Stomach (tissue), 9 donors: ENCODE measurements around the gene UGGT2. TPM values are rescaled to one million over a fixed set of nuclear protein-coding genes. Genes with fewer than 3 reads are reported as not detected.
A peak's percentile ranks its signal among the peaks of the same experiment; 100 is the strongest.

Experiments
- DNase-seq, 2 donors: peaks; one replicate each; pipeline versions ENCODE4 v3.0.0 to v3.0.0-alpha.2; 2013 to 2019
- H3K27ac ChIP-seq, 5 donors: fragments of 200-600 bp in 4 of 5; sonication (generic) in 4 of 5; one replicate each; pipeline ENCODE4 v1.5.1; 2013 to 2019; ENCODE audit warnings: mild to moderate bottlenecking in 1 of 5, moderate library complexity in 1 of 5
- H3K27me3 ChIP-seq, 3 donors: fragments of 200-600 bp; sonication (generic); one replicate each; pipeline ENCODE4 v1.5.1; 2017 to 2019; ENCODE audit warnings: mixed run types in 1 of 3
- H3K36me3 ChIP-seq, 4 donors: fragments of 200-600 bp; sonication (generic); 1 replicate in 3 of 4; 2 replicates in 1 of 4; pipeline ENCODE4 v1.5.1; 2016 to 2019
- H3K4me1 ChIP-seq, 4 donors: fragments of 200-600 bp; sonication (generic); one replicate each; pipeline ENCODE4 v1.5.1; 2016 to 2019
- H3K4me3 ChIP-seq, 4 donors: fragments of 200-600 bp; sonication (generic) in 3 of 4; one replicate each; pipeline ENCODE4 v1.5.1; 2016 to 2019; ENCODE audit warnings: mild to moderate bottlenecking in 1 of 4
- H3K9me3 ChIP-seq, 4 donors: fragments of 200-600 bp; sonication (generic); one replicate each; pipeline ENCODE4 v1.5.1; 2016 to 2019
- EP300 ChIP-seq: sonication (generic); formaldehyde crosslinking; IDR thresholded peaks from one replicate; pipeline ENCODE4 v1.6.1; 2017; ENCODE audit warnings: antibody characterized with exemption
- POLR2A ChIP-seq, 4 donors: fragments of 450-650 bp; IDR thresholded peaks; one replicate each; pipeline ENCODE4 v1.6.1; 2016; ENCODE audit warnings: antibody characterized with exemption in 4 of 4, control low read depth in 2 of 4, mild to moderate bottlenecking in 1 of 4, moderate library complexity in 1 of 4
- POLR2AphosphoS5 ChIP-seq, 3 donors: sonication (generic); formaldehyde crosslinking; IDR thresholded peaks; one replicate each; pipeline ENCODE4 v1.6.1; 2016; ENCODE audit warnings: antibody characterized with exemption in 3 of 3
- WGBS, 5 donors: extraction: QIAGEN DNeasy Blood & Tissue Kit in 3 of 5; methylation state at CpG; one replicate each; pipeline versions ENCODE4 v1.1.5 to v1.1.7; 2013 to 2018; 5-methylcytosine and 5-hydroxymethylcytosine counted together
- intact Hi-C: fragments of 100-400 bp; cut with DNase I; formaldehyde crosslinking; loops from one replicate; pipeline ENCODE4 v1.15.1; 2023; ENCODE audit warnings: low total_unique reads
- polyA plus RNA-seq, 3 donors: library from polyadenylated mRNA; stranded (reverse); fragments of 200-250 nt; gene quantifications; one replicate each; pipeline ENCODE4 v1.2.3, GENCODE V29; 2013
- total RNA-seq, 5 donors: library from RNA; depleted of rRNA; stranded (reverse); fragments of >200 nt; gene quantifications; one replicate each; pipeline versions ENCODE4 v1.1.0 to v1.2.3, GENCODE V29; 2014 to 2016
- TF ChIP-seq, protein P1 (sequence below), 7 experiments: fragments of 450-650 bp in 4 of 7; fragments of 200-600 bp in 3 of 7; sonication (generic) in 3 of 7; IDR thresholded peaks; one replicate each; pipeline ENCODE4 v1.5.1; 2016 to 2019; ENCODE audit warnings: antibody characterized with exemption in 7 of 7, control low read depth in 2 of 7, mild to moderate bottlenecking in 1 of 7
- donor health status: healthy with polysubstance abuse.
- donor health status: Bipolar disorder and iron deficiency.
- donor health status: healthy.

The UGGT2 gene
- total and polyA plus RNA-seq, 8 donors: 2.1 to 140 (median 21.6) TPM

DNA sequence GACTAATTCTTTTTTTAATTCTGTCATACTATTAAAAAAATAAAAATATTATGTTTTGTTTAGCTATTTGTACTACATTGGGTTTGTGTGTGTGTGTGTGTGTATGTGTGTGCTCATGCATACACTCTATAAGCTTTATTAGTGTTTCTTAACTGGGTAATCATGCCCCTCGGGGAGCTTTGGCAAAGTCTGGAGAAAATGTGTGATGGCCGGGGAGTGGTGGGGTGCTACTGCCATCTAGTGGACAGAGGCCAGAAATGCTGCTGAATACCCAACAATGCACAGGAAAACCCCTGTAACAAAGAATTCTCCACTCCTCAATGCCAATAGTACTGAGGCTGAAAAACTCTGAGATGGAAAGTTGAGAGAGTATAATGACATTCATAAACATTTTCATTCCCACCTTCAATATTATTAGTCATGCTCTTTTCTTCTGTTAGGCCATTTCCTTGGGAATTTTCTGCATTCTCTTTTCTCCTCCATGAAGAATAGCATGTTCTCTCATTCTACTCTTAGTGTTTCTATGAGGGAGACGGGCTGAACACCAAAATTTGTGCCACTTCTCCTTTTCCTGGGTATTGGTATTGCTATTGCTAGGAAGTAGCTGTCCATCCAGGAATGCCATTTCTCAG, 219.0 kb downstream of the UGGT2 start:
- no peaks in the 10 kb centered on the region for H3K27me3 ChIP-seq
- no peak overlapping the region for H3K27ac ChIP-seq
- peaks cover 0 to 17% (median 8%) of the 10 kb centered on the region in 4 donors for H3K9me3 ChIP-seq
- DNase-seq: peak; percentile 65 to 88
- intact Hi-C loops: loop anchor here (10.0 kb wide), 1 partner anchor 299 kb away; no protein-coding TSS in a partner anchor
- WGBS, 5 donors: 24 to 30% (median 25%) methylated on average over 3 of the region's 3 CpGs
- peaks cover 0 to 11% (median 6%) of the 10 kb centered on the region in 4 donors for H3K4me1 ChIP-seq
- peaks cover 0 to 23% (median 4%) of the 10 kb centered on the region in 4 donors for H3K36me3 ChIP-seq
- H3K4me3 ChIP-seq: no peak overlapping the region
- TF ChIP-seq POLR2AphosphoS5 (IDR thresholded peaks at IDR 0.05): no peak
- TF ChIP-seq, protein P1, sequence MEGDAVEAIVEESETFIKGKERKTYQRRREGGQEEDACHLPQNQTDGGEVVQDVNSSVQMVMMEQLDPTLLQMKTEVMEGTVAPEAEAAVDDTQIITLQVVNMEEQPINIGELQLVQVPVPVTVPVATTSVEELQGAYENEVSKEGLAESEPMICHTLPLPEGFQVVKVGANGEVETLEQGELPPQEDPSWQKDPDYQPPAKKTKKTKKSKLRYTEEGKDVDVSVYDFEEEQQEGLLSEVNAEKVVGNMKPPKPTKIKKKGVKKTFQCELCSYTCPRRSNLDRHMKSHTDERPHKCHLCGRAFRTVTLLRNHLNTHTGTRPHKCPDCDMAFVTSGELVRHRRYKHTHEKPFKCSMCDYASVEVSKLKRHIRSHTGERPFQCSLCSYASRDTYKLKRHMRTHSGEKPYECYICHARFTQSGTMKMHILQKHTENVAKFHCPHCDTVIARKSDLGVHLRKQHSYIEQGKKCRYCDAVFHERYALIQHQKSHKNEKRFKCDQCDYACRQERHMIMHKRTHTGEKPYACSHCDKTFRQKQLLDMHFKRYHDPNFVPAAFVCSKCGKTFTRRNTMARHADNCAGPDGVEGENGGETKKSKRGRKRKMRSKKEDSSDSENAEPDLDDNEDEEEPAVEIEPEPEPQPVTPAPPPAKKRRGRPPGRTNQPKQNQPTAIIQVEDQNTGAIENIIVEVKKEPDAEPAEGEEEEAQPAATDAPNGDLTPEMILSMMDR (IDR thresholded peaks at IDR 0.05): peak in 5 of 7 experiments; percentile 67 to 91 (median 87)

GRCh38 chr13:95833719-95834118, 219.5 kb downstream of the UGGT2 start:
- 3 to 18% (median 9%) methylated on average over 1 of the region's 1 CpG for WGBS, 5 donors
- Histone ChIP-seq H3K36me3 (peaks cover 0 to 23% (median 4%) of the 10 kb centered on the region in 4 donors), H3K27me3 (no peaks in the 10 kb centered on the region), H3K9me3 (peaks cover 0 to 16% (median 5%) of the 10 kb centered on the region in 4 donors), H3K4me3 (no peak overlapping the region), H3K27ac (no peak overlapping the region), H3K4me1 (peaks cover 0 to 11% (median 6%) of the 10 kb centered on the region in 4 donors)
- TF ChIP-seq POLR2A (IDR thresholded peaks at IDR 0.05): no peak
- peak in 1 of 2 donors; percentile 5 for DNase-seq
- intact Hi-C loops: loop anchor here (10.0 kb wide), 1 partner anchor 299 kb away; no protein-coding TSS in a partner anchor

- intact Hi-C loops: loop anchor here (10.0 kb wide), 1 partner anchor 298 kb away; no protein-coding TSS in a partner anchor
- Histone ChIP-seq H3K4me3 (no peak overlapping the region), H3K36me3 (peaks cover 0 to 25% (median 4%) of the 10 kb centered on the region in 4 donors), H3K4me1 (peaks cover 0 to 11% (median 6%) of the 10 kb centered on the region in 4 donors), H3K27me3 (no peaks in the 10 kb centered on the region), H3K27ac (no peak overlapping the region), H3K9me3 (peaks cover 0 to 10% (median 2%) of the 10 kb centered on the region in 4 donors)
- no peak for TF ChIP-seq POLR2AphosphoS5 (IDR thresholded peaks at IDR 0.05)
- WGBS, 5 donors: 81 to 91% (median 87%) methylated on average over 1 of the region's 1 CpG
- no peak for DNase-seq
These were observed 220.1 kb downstream of the UGGT2 start for GRCh38 chr13:95833126-95833525.

GRCh38 chr13:95822303-95822702, 230.9 kb downstream of the UGGT2 start:
- TF ChIP-seq EP300 (no peak), POLR2A (IDR thresholded peaks at IDR 0.05) (no peak)
- TF ChIP-seq, protein P1 (IDR thresholded peaks at IDR 0.05): no peak
- intact Hi-C loops: no loop called here
- no peak overlapping the region for H3K27ac ChIP-seq
- no peak for DNase-seq
- H3K27me3 ChIP-seq: no peaks in the 10 kb centered on the region
- H3K4me1 ChIP-seq: no peaks in the 10 kb centered on the region
- 93 to 96% (median 94%) methylated on average over 5 of the region's 5 CpGs for WGBS, 5 donors
- H3K36me3 ChIP-seq: peaks cover 0 to 19% (median 15%) of the 10 kb centered on the region in 4 donors
- H3K4me3 ChIP-seq: no peak overlapping the region
- H3K9me3 ChIP-seq: no peaks in the 10 kb centered on the region

GRCh38 chr13:95814495-95814894, 238.7 kb downstream of the UGGT2 start:
- no peak for DNase-seq
- H3K27me3 ChIP-seq: no peaks in the 10 kb centered on the region
- H3K27ac ChIP-seq: no peak overlapping the region
- peaks cover 0 to 24% (median 17%) of the 10 kb centered on the region in 4 donors for H3K9me3 ChIP-seq
- WGBS, 5 donors: 85 to 97% (median 95%) methylated on average over 1 of the region's 1 CpG
- intact Hi-C loops: no loop called here
- no peak overlapping the region for H3K4me3 ChIP-seq
- TF ChIP-seq, protein P1 (IDR thresholded peaks at IDR 0.05): no peak
- TF ChIP-seq EP300 (no peak), POLR2A (IDR thresholded peaks at IDR 0.05) (no peak), POLR2AphosphoS5 (IDR thresholded peaks at IDR 0.05) (no peak)
- no peaks in the 10 kb centered on the region for H3K4me1 ChIP-seq
- H3K36me3 ChIP-seq: peaks cover 0 to 48% (median 26%) of the 10 kb centered on the region in 4 donors
